Colonic mucosa (tissue), 4 donors: ENCODE measurements around the gene DTNB. TPM values are rescaled to one million over a fixed set of nuclear protein-coding genes. Genes with fewer than 3 reads are reported as not detected.
A peak's percentile ranks its signal among the peaks of the same experiment; 100 is the strongest.

Experiments used
- DNase-seq: peaks from one replicate; pipeline ENCODE4 v3.0.0-alpha.2; 2020
- H3K27ac ChIP-seq: fragments of 200-600 bp; one replicate; pipeline ENCODE4 v1.8.0; 2021
- H3K27me3 ChIP-seq: fragments of 200-600 bp; one replicate; pipeline ENCODE4 v1.8.0; 2021
- H3K36me3 ChIP-seq: fragments of 200-600 bp; one replicate; pipeline ENCODE4 v1.8.0; 2021
- H3K4me1 ChIP-seq: fragments of 200-600 bp; one replicate; pipeline ENCODE4 v1.8.0; 2021; ENCODE audit warnings: mild to moderate bottlenecking
- H3K4me3 ChIP-seq: fragments of 200-600 bp; one replicate; pipeline ENCODE4 v1.8.0; 2021
- H3K9ac ChIP-seq, 2 donors: one replicate each; pipeline ENCODE4 v1.7.0; 2013; ENCODE audit warnings: control low read depth in 2 of 2, low read depth in 2 of 2, low read length in 2 of 2
- H3K9me3 ChIP-seq: fragments of 200-600 bp; one replicate; pipeline ENCODE4 v1.8.0; 2021
- intact Hi-C: fragments of 100-400 bp; cut with DNase I; formaldehyde crosslinking; loops from one replicate; pipeline ENCODE4 v1.14.1; 2022
- total RNA-seq, 2 donors: library from RNA; stranded (reverse); fragmentation: NEBNext Ultra II Directional in 1 of 2; extraction: Animal tissue kit (Norgen Biotek cat#: 25700) in 1 of 2; gene quantifications; one replicate each; pipeline ENCODE4 v1.2.1, GENCODE V29; 2021
- TF ChIP-seq, protein P1 (sequence below): fragments of 200-600 bp; IDR thresholded peaks from one replicate; pipeline ENCODE4 v1.8.0; 2022; ENCODE audit warnings: antibody characterized with exemption, mild to moderate bottlenecking
- donor health status: healthy.
- donor health status: DM: no; HTN: no; CAD: no.
- donor health status: DM: no; HTN: no; CAD: no.

The DTNB gene
- total RNA-seq, 2 donors from 2014 or later = 5.2 to 9.3 TPM

GRCh38 chr2:25362434-25363145 lies 310.8 kb downstream of the DTNB start:
- H3K4me1 ChIP-seq = no peaks in the 10 kb centered on the region
- peak overlapping the region; percentile 29 for H3K4me3 ChIP-seq
- TF ChIP-seq, protein P1, sequence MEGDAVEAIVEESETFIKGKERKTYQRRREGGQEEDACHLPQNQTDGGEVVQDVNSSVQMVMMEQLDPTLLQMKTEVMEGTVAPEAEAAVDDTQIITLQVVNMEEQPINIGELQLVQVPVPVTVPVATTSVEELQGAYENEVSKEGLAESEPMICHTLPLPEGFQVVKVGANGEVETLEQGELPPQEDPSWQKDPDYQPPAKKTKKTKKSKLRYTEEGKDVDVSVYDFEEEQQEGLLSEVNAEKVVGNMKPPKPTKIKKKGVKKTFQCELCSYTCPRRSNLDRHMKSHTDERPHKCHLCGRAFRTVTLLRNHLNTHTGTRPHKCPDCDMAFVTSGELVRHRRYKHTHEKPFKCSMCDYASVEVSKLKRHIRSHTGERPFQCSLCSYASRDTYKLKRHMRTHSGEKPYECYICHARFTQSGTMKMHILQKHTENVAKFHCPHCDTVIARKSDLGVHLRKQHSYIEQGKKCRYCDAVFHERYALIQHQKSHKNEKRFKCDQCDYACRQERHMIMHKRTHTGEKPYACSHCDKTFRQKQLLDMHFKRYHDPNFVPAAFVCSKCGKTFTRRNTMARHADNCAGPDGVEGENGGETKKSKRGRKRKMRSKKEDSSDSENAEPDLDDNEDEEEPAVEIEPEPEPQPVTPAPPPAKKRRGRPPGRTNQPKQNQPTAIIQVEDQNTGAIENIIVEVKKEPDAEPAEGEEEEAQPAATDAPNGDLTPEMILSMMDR = no peak
- peak overlapping the region; percentile 68 for H3K27ac ChIP-seq
- H3K27me3 ChIP-seq = no peaks in the 10 kb centered on the region
- DNase-seq = peak; percentile 57
- no peaks in the 10 kb centered on the region for H3K36me3 ChIP-seq
- H3K9ac ChIP-seq = peak overlapping the region; percentile 42 to 44
- no peaks in the 10 kb centered on the region for H3K9me3 ChIP-seq
- intact Hi-C loops = loop anchor here (5.0 kb wide), 1 partner anchor 160 kb away; no protein-coding TSS in a partner anchor

GRCh38 chr2:25362049-25362433 lies 311.3 kb downstream of the DTNB start:
- intact Hi-C loops = loop anchor here (5.0 kb wide), 1 partner anchor 160 kb away; no protein-coding TSS in a partner anchor
- peak overlapping the region; percentile 68 for H3K27ac ChIP-seq

DNA sequence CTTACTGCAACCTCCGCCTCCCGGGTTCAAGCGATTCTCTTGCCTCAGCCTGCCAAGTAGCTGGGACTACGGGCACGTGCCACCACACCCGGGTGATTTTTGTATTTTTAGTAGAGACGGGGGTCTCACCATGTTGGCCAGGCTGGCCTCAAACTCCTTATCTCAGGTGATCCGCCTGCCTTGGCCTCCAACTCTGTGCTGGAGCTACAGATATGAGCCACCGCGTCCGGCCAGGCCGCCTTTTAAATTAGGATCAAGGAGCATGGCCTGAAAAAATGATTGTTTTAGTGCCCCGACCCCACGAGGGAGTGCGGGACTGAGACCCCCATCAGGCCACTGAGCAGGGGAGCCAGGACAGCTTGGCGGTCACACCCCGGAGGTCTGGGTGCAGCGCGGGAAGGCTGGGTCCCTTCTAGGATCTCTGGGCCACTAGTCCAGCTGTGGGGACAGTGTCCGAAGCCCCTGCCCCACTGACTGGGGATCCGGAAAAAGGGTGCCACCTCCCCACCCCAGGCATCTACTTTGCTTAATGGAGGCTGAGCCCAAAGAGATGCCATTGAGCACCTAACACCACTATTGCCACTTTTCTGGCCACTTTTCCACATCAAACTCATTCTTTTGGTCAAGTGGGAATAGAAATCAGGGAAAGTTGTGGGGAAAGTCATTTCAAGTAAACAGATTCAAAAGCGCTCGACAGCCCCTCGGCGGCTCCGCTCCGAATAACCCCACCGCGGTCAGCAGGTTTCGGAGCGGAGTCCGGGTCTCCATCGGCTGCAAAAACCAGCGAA lies 311.9 kb downstream of the DTNB start:
- TF ChIP-seq, protein P1 = no peak
- H3K27ac ChIP-seq = no peak overlapping the region
- H3K27me3 ChIP-seq = no peaks in the 10 kb centered on the region
- peak overlapping the region; percentile 12 to 14 for H3K9ac ChIP-seq
- H3K36me3 ChIP-seq = no peaks in the 10 kb centered on the region
- DNase-seq = no peak
- H3K4me3 ChIP-seq = peak overlapping the region; percentile 29
- no peaks in the 10 kb centered on the region for H3K4me1 ChIP-seq
- H3K9me3 ChIP-seq = no peaks in the 10 kb centered on the region
- intact Hi-C loops = loop anchor here (5.0 kb wide), 1 partner anchor 161 kb away; no protein-coding TSS in a partner anchor

More at GRCh38 chr2:25362049-25362433, 311.3 kb downstream of the DTNB start:
- H3K4me1 ChIP-seq = no peaks in the 10 kb centered on the region
- TF ChIP-seq, protein P1 = peak; percentile 97
- peak overlapping the region; percentile 29 for H3K4me3 ChIP-seq
- no peaks in the 10 kb centered on the region for H3K27me3 ChIP-seq
- peak overlapping the region in 1 of 2 donors; percentile 42 for H3K9ac ChIP-seq
- H3K36me3 ChIP-seq = no peaks in the 10 kb centered on the region
- no peaks in the 10 kb centered on the region for H3K9me3 ChIP-seq
- peak; percentile 97 for DNase-seq

DNA sequence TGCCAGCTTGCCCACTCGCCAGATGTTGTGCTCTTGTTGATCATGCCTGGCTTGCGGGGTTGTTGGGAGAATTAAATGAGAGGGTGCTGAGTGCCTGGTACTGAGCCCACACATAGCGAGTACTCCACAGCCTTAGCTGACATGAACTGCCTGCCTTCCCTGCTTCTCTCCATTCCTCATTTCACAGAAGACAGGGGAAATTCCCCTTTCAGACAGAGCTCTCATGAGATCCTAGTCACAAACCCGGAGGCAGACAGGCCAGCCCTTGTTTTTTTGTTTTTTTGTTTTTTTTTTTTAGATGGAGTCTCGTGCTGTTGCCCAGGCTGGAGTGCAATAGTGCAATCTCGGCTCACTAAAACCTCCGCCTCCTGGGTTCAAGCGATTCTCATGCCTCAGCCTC lies 314.5 kb downstream of the DTNB start:
- no peak for DNase-seq
- H3K4me1 ChIP-seq = no peaks in the 10 kb centered on the region
- H3K27ac ChIP-seq = no peak overlapping the region
- TF ChIP-seq, protein P1 = no peak
- no peaks in the 10 kb centered on the region for H3K36me3 ChIP-seq
- intact Hi-C loops = no loop called here
- H3K9ac ChIP-seq = no peak overlapping the region
- H3K4me3 ChIP-seq = no peak overlapping the region
- no peaks in the 10 kb centered on the region for H3K27me3 ChIP-seq
- no peaks in the 10 kb centered on the region for H3K9me3 ChIP-seq

DNA sequence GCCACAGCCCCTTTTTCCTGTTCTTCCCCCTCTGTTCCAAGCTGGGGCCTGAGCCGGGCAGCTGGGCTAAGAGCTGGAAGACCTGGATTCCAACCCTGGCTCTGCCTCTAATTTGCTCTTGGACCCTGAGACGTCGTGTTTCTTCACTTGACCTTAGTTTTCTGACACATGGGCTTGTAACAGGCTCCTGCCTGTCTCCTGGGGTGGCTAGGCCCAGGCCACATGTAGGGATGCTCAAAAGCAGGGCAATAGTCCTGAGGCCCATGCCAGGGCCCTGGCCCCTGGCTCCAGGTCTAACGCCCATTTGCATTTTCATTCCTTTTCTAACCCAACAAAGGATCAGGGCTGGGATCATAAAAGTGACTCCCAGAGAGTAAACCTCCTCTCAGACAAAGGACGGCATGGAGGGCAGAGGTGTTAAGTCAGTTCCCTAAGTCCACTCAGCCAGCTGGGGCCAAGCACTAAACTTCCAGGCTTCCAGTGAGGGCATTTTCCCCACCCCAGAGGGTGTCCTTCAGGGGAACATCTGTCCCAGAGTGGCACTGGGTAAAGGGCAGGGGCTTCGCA lies 315.0 kb downstream of the DTNB start:
- no peak for DNase-seq
- Histone ChIP-seq H3K4me1 (no peaks in the 10 kb centered on the region), H3K27ac (no peak overlapping the region), H3K36me3 (no peaks in the 10 kb centered on the region), H3K9ac (no peak overlapping the region), H3K9me3 (no peaks in the 10 kb centered on the region), H3K4me3 (no peak overlapping the region), H3K27me3 (no peaks in the 10 kb centered on the region)
- intact Hi-C loops = no loop called here
- TF ChIP-seq, protein P1 = no peak
